ENCODE data around the gene CRISP2.
"Not testable (repeated sequence)": the region's sequence is repeated elsewhere in the genome, so short reads cannot be mapped to it uniquely, and the experiment has no call there.

The CRISP2 gene, protein sequence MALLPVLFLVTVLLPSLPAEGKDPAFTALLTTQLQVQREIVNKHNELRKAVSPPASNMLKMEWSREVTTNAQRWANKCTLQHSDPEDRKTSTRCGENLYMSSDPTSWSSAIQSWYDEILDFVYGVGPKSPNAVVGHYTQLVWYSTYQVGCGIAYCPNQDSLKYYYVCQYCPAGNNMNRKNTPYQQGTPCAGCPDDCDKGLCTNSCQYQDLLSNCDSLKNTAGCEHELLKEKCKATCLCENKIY

DNA sequence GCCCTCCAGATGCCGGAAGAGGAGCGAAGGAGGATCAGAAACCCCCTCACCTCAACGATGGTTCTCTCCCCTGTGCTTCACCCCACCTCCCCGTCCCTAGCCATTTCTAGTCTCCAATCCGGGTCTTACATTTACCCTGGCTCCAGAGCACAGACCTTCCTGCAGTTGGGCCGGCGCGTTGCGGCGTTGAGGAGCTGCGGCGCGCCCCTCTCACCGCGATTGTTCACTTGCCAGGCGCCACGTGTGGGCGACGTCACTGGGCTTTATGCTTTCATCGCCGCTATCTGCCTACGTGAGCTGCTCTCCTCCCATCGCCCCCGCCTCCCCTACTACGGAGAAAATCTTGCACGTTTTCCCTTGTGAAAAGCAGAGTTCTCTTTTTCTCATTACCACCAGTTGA, at the start of gene CRISP2:
CRISP2 (minus strand) TSS at position 198 of the 400 bp plus-strand sequence. CDS start 4,347 bp downstream, outside the sequence.
- Histone ChIP-seq H3K9me3 (no peaks in the 10 kb centered on the region), H3K27me3 (no peaks in the 10 kb centered on the region), H3K4me3 (no peak within 1 kb of the TSS), H3K4me1 (no peaks in the 10 kb centered on the region), H3K27ac (no peak within 1 kb of the TSS), H3K9ac (no peak within 1 kb of the TSS), H3K4me2 (no peak within 1 kb of the TSS), H3K36me3 (no peaks in the 10 kb centered on the region), H4K20me1 (no peaks in the 10 kb centered on the region)
- no peak for TF ChIP-seq Cebpa-rat (IDR thresholded peaks at IDR 0.05)

GRCh38 chr6:49744259-49744658, 30.9 kb upstream of the CRISP2 start, which contains the start of gene CRISP3:
Gene CRISP3 (minus strand): TSS chr6:49744388. CDS start chr6:49744367, 21 bp downstream.
- no peak within 1 kb of the TSS for H3K9ac ChIP-seq
- no peak within 1 kb of the TSS for H3K4me3 ChIP-seq
- H4K20me1 ChIP-seq, result no peaks in the 10 kb centered on the region
- H3K9me3 ChIP-seq, result no peaks in the 10 kb centered on the region
- TF ChIP-seq Cebpa-rat (IDR thresholded peaks at IDR 0.05), result no peak
- H3K36me3 ChIP-seq, result no peaks in the 10 kb centered on the region
- H3K27me3 ChIP-seq, result no peaks in the 10 kb centered on the region
- no peak within 1 kb of the TSS for H3K27ac ChIP-seq
- H3K4me1 ChIP-seq, result no peaks in the 10 kb centered on the region
- no peak within 1 kb of the TSS for H3K4me2 ChIP-seq

GRCh38 chr6:49743429-49743828, 30.1 kb upstream of the CRISP2 start:
- H3K4me1 ChIP-seq, result no peaks in the 10 kb centered on the region
- no peaks in the 10 kb centered on the region for H3K9me3 ChIP-seq
- no peak overlapping the region for H3K4me2 ChIP-seq
- no peaks in the 10 kb centered on the region for H3K36me3 ChIP-seq
- no peaks in the 10 kb centered on the region for H4K20me1 ChIP-seq
- no peak overlapping the region for H3K27ac ChIP-seq
- no peak for TF ChIP-seq Cebpa-rat (IDR thresholded peaks at IDR 0.05)
- no peak overlapping the region for H3K4me3 ChIP-seq
- H3K27me3 ChIP-seq, result no peaks in the 10 kb centered on the region
- no peak overlapping the region for H3K9ac ChIP-seq

- no peak overlapping the region for H3K4me2 ChIP-seq
- TF ChIP-seq Cebpa-rat (IDR thresholded peaks at IDR 0.05), result no peak
- H3K9ac ChIP-seq, result no peak overlapping the region
- H3K27me3 ChIP-seq, result no peaks in the 10 kb centered on the region
- H3K9me3 ChIP-seq, result no peaks in the 10 kb centered on the region
- no peaks in the 10 kb centered on the region for H4K20me1 ChIP-seq
- no peaks in the 10 kb centered on the region for H3K4me1 ChIP-seq
- H3K36me3 ChIP-seq, result no peaks in the 10 kb centered on the region
- H3K27ac ChIP-seq, result no peak overlapping the region
- no peak overlapping the region for H3K4me3 ChIP-seq
Observed at GRCh38 chr6:49739423-49739822, 26.1 kb upstream of the CRISP2 start.

DNA sequence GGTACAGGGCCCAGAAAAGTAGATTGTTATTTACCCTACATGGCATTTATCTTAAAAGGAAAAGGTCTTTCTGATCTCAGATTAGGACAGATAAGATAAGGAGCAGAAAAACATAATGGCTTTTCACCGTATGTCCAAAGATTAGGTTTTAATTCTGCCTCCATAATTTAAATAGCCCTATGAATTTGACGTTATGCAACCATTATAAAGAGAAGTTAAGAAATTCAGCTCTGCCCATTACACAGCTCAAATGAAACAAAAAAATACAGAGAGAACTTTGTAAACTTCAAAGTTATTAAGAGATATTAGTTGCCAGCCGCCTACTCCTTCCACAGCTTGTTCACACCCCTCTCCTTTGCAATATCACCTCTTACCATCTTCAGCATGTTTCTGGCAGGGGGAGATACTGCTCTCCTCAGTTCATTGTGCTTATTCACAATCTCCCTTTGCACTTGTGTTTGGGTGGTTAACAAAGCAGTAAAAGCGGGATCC, 22.7 kb upstream of the CRISP2 start:
- no peak overlapping the region for H3K4me3 ChIP-seq

GRCh38 chr6:49733680-49734079, 20.3 kb upstream of the CRISP2 start:
- Histone ChIP-seq H3K9me3 (no peaks in the 10 kb centered on the region), H3K4me1 (no peaks in the 10 kb centered on the region), H3K4me2 (no peak overlapping the region), H3K4me3 (no peak overlapping the region), H4K20me1 (no peaks in the 10 kb centered on the region), H3K36me3 (no peaks in the 10 kb centered on the region), H3K27me3 (no peaks in the 10 kb centered on the region), H3K27ac (no peak overlapping the region), H3K9ac (no peak overlapping the region)
- no peak for TF ChIP-seq Cebpa-rat (IDR thresholded peaks at IDR 0.05)

More for the DNA sequence above, 22.7 kb upstream of the CRISP2 start:
- no peak overlapping the region for H3K4me2 ChIP-seq
- TF ChIP-seq Cebpa-rat (IDR thresholded peaks at IDR 0.05), result no peak
- H3K9ac ChIP-seq, result no peak overlapping the region
- no peaks in the 10 kb centered on the region for H3K36me3 ChIP-seq
- H3K27ac ChIP-seq, result no peak overlapping the region
- H4K20me1 ChIP-seq, result no peaks in the 10 kb centered on the region
- no peaks in the 10 kb centered on the region for H3K9me3 ChIP-seq
- no peaks in the 10 kb centered on the region for H3K4me1 ChIP-seq
- no peaks in the 10 kb centered on the region for H3K27me3 ChIP-seq

GRCh38 chr6:49732781-49733180, 19.4 kb upstream of the CRISP2 start:
- Histone ChIP-seq H3K27ac (no peak overlapping the region), H3K4me1 (no peaks in the 10 kb centered on the region), H3K27me3 (no peaks in the 10 kb centered on the region), H3K4me3 (no peak overlapping the region), H3K4me2 (no peak overlapping the region), H4K20me1 (no peaks in the 10 kb centered on the region), H3K36me3 (no peaks in the 10 kb centered on the region), H3K9ac (no peak overlapping the region), H3K9me3 (no peaks in the 10 kb centered on the region)
- TF ChIP-seq Cebpa-rat (IDR thresholded peaks at IDR 0.05), result no peak

GRCh38 chr6:49730251-49730650, 16.9 kb upstream of the CRISP2 start:
- Histone ChIP-seq H3K9me3 (no peaks in the 10 kb centered on the region), H3K4me2 (no peak overlapping the region), H3K27me3 (no peaks in the 10 kb centered on the region), H3K27ac (no peak overlapping the region), H3K4me3 (no peak overlapping the region), H4K20me1 (no peaks in the 10 kb centered on the region), H3K4me1 (no peaks in the 10 kb centered on the region), H3K9ac (no peak overlapping the region), H3K36me3 (no peaks in the 10 kb centered on the region)
- TF ChIP-seq Cebpa-rat (IDR thresholded peaks at IDR 0.05), result no peak

DNA sequence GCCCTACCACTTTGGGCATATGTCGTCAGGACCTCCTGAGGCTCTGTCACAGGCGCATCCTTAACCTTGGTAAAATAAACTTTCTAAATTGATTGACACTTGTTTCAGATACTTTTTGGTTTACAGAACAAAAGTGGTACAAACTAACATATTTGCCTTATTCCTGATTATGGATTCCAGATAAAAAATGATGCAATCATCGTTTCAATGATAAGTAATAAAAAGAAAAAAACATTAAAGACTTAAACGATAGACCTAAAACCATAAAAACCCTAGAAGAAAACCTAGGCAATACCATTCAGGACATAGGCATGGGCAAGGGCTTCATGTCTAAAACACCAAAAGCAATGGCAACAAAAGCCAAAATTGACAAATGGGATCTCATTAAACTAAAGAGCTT, 10.6 kb upstream of the CRISP2 start:
- H4K20me1 ChIP-seq, H3K9ac ChIP-seq, H3K4me2 ChIP-seq, H3K4me3 ChIP-seq, H3K27ac ChIP-seq, H3K27me3 ChIP-seq, H3K36me3 ChIP-seq, H3K4me1 ChIP-seq: not testable (repeated sequence)
- H3K9me3 ChIP-seq, result peaks cover 14% of the 10 kb centered on the region

- no peak for TF ChIP-seq Cebpa-rat (IDR thresholded peaks at IDR 0.05)
- Histone ChIP-seq H3K4me1 (no peaks in the 10 kb centered on the region), H3K27me3 (no peaks in the 10 kb centered on the region), H3K27ac (no peak overlapping the region), H3K36me3 (no peaks in the 10 kb centered on the region), H3K9me3 (peaks cover 14% of the 10 kb centered on the region), H3K4me2 (no peak overlapping the region), H3K4me3 (no peak overlapping the region), H3K9ac (no peak overlapping the region), H4K20me1 (no peaks in the 10 kb centered on the region)
Observed at GRCh38 chr6:49721297-49721696, 8.0 kb upstream of the CRISP2 start.

DNA sequence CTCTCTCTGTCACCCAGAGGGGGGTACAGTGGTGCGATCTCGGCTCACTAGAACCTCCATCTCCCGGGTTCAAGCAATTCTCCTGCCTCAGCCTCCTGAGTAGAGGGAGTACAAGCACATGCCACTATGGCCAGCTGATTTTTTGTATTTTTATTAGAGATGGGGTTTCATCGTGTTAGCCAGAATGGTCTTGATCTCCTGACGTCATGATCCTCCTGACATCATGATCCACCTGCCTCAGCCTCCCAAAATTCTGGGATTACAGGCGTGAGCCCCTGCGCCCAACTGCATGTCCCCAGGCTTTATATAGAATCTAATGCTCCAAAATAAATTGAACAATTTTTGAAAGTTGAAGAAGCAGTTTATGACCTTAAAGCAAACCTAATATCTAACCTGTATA, 7.0 kb upstream of the CRISP2 start:
- H3K4me2 ChIP-seq, result no peak overlapping the region
- no peak for TF ChIP-seq Cebpa-rat (IDR thresholded peaks at IDR 0.05)
- no peak overlapping the region for H3K27ac ChIP-seq
- H3K4me1 ChIP-seq, result no peaks in the 10 kb centered on the region
- no peaks in the 10 kb centered on the region for H3K36me3 ChIP-seq
- no peaks in the 10 kb centered on the region for H3K27me3 ChIP-seq
- H3K4me3 ChIP-seq, result no peak overlapping the region
- no peaks in the 10 kb centered on the region for H4K20me1 ChIP-seq
- H3K9me3 ChIP-seq, result peaks cover 14% of the 10 kb centered on the region
- H3K9ac ChIP-seq, result no peak overlapping the region

Measured in BLaER1 (cell line).